Activated CD8-positive, alpha-beta T cell treated with anti-CD3 and anti-CD28 coated beads for 36 hours (primary cell): ENCODE measurements around the gene EPB41L5. TPM values are rescaled to one million over a fixed set of nuclear protein-coding genes. Genes with fewer than 3 reads are reported as not detected.

Experiments used
- ATAC-seq: fragments of 200-7000 bp; cut with Tn5 transposase; one replicate; pipeline ENCODE4 v1.10.0; 2021; ENCODE audit warnings: mild to moderate bottlenecking, moderate library complexity
- CTCF ChIA-PET: fragments of 350-600 bp; sonication (Branson Sonifier 250); formaldehyde crosslinking; loops from one replicate; lab custom pipeline; 2021; ENCODE audit warnings: antibody characterized with exemption; lab: Charles Lee
- POLR2A ChIA-PET: fragments of 350-600 bp; sonication (Branson Sonifier 250); formaldehyde crosslinking; loops from one replicate; lab custom pipeline; 2021; ENCODE audit warnings: antibody characterized with exemption; lab: Charles Lee
- DNase-seq: peaks from one replicate; pipeline ENCODE4 v3.0.0-alpha.2; 2020
- H3K27ac Mint-ChIP-seq: one replicate; pipeline ENCODE4 v1.8.0; 2021; ENCODE audit warnings: mild to moderate bottlenecking, mixed read lengths
- H3K27me3 Mint-ChIP-seq: one replicate; pipeline ENCODE4 v1.8.0; 2021; ENCODE audit warnings: mixed read lengths
- H3K36me3 Mint-ChIP-seq: one replicate; pipeline ENCODE4 v1.8.0; 2021; ENCODE audit warnings: low read depth, mixed read lengths
- H3K4me1 Mint-ChIP-seq: one replicate; pipeline ENCODE4 v1.8.0; 2021; ENCODE audit warnings: low read depth, mixed read lengths
- H3K4me3 Mint-ChIP-seq: one replicate; pipeline ENCODE4 v1.8.0; 2021; ENCODE audit warnings: mild to moderate bottlenecking, moderate library complexity, mixed read lengths
- H3K9me3 Mint-ChIP-seq: one replicate; pipeline ENCODE4 v1.8.0; 2021; ENCODE audit warnings: mixed read lengths
- CTCF ChIP-seq: fragments of 200-600 bp; IDR thresholded peaks from one replicate; pipeline ENCODE4 v1.8.0; 2022; ENCODE audit warnings: antibody characterized with exemption, mild to moderate bottlenecking
- intact Hi-C: fragments of 100-400 bp; cut with micrococcal nuclease; formaldehyde crosslinking; loops from one replicate; pipeline ENCODE4 v1.10.0; 2022
- total RNA-seq, 2 experiments: library from RNA; stranded (reverse); gene quantifications; one replicate each; pipeline ENCODE4 v1.2.3, GENCODE V29; 2021

EPB41L5 gene
- total RNA-seq, 2 experiments from 2014 or later, result 3.9 TPM

- ATAC-seq (no peak), DNase-seq (no peak)
- Mint-ChIP-seq H3K4me3 (no peak overlapping the region), H3K9me3 (no peaks in the 10 kb centered on the region), H3K27me3 (no peaks in the 10 kb centered on the region), H3K36me3 (no peaks in the 10 kb centered on the region), H3K27ac (no peak overlapping the region), H3K4me1 (no peaks in the 10 kb centered on the region)
- CTCF ChIA-PET, result no interaction called here
- TF ChIP-seq CTCF, result no peak
- intact Hi-C loops, result no loop called here
- POLR2A ChIA-PET, result no interaction called here
Observed at GRCh38 chr2:120001471-120001870, 11.4 kb upstream of the EPB41L5 start.

GRCh38 chr2:120004254-120004653, 8.6 kb upstream of the EPB41L5 start:
- no peaks in the 10 kb centered on the region for H3K36me3 Mint-ChIP-seq
- no peak overlapping the region for H3K4me3 Mint-ChIP-seq
- no peaks in the 10 kb centered on the region for H3K4me1 Mint-ChIP-seq
- no peaks in the 10 kb centered on the region for H3K9me3 Mint-ChIP-seq
- CTCF ChIA-PET, result interaction anchor here (0.8 kb wide), 1 partner anchor 17 kb away, joined by 3 read pairs; no protein-coding TSS in a partner anchor
- DNase-seq, result no peak
- intact Hi-C loops, result no loop called here
- H3K27ac Mint-ChIP-seq, result no peak overlapping the region
- no peak for ATAC-seq
- no peak for TF ChIP-seq CTCF
- no peaks in the 10 kb centered on the region for H3K27me3 Mint-ChIP-seq
- POLR2A ChIA-PET, result interaction anchor here (1.0 kb wide), 1 partner anchor 9 kb away, joined by 3 read pairs; the partner anchor contains the start of gene EPB41L5

- no peaks in the 10 kb centered on the region for H3K9me3 Mint-ChIP-seq
- no peak for ATAC-seq
Observed at GRCh38 chr2:120005834-120006521, 6.9 kb upstream of the EPB41L5 start.

GRCh38 chr2:120007851-120008250, 5.0 kb upstream of the EPB41L5 start:
- no peak overlapping the region for H3K27ac Mint-ChIP-seq
- POLR2A ChIA-PET, result interaction anchor here (0.6 kb wide), 1 partner anchor 144 kb away, joined by 3 read pairs; no protein-coding TSS in a partner anchor
- ATAC-seq, result no peak
- CTCF ChIA-PET, result interaction anchor here (1.7 kb wide), 1 partner anchor 167 kb away, joined by 4 read pairs; no protein-coding TSS in a partner anchor
- H3K4me3 Mint-ChIP-seq, result no peak overlapping the region
- TF ChIP-seq CTCF, result no peak
- H3K36me3 Mint-ChIP-seq, result no peaks in the 10 kb centered on the region
- H3K9me3 Mint-ChIP-seq, result no peaks in the 10 kb centered on the region
- H3K27me3 Mint-ChIP-seq, result no peaks in the 10 kb centered on the region
- intact Hi-C loops, result no loop called here
- H3K4me1 Mint-ChIP-seq, result peaks cover 5% of the 10 kb centered on the region
- no peak for DNase-seq

More at GRCh38 chr2:120005834-120006521, 6.9 kb upstream of the EPB41L5 start:
- Mint-ChIP-seq H3K27ac (no peak overlapping the region), H3K36me3 (no peaks in the 10 kb centered on the region), H3K4me1 (no peaks in the 10 kb centered on the region), H3K27me3 (no peaks in the 10 kb centered on the region), H3K4me3 (no peak overlapping the region)
- POLR2A ChIA-PET, result interaction anchor here (0.6 kb wide), 1 partner anchor 29 kb away, joined by 4 read pairs; no protein-coding TSS in a partner anchor
- intact Hi-C loops, result no loop called here
- DNase-seq, result no peak
- CTCF ChIA-PET, result interaction anchor here (1.3 kb wide), 1 partner anchor 169 kb away, joined by 4 read pairs; no protein-coding TSS in a partner anchor
- no peak for TF ChIP-seq CTCF

GRCh38 chr2:120012363-120012762, 514 bp upstream of the EPB41L5 start:
- no peak for DNase-seq

More at GRCh38 chr2:120012363-120012762, 514 bp upstream of the EPB41L5 start:
- peaks cover 14% of the 10 kb centered on the region for H3K4me1 Mint-ChIP-seq
- no peak for ATAC-seq
- ChIA-PET POLR2A (interaction anchor here (0.7 to 0.8 kb wide), 2 partner anchors 211 to 253 kb away, joined by 3 read pairs; partner anchors contain the start of genes PTPN4 and TMEM185B), CTCF (interaction anchor here (1.0 to 1.6 kb wide), 3 partner anchors 21 to 309 kb away, joined by 3 to 8 read pairs (median 3); no protein-coding TSS in a partner anchor)
- no peak for TF ChIP-seq CTCF
- H3K27me3 Mint-ChIP-seq, result no peaks in the 10 kb centered on the region
- intact Hi-C loops, result loop anchor here (5.0 kb wide), 1 partner anchor 165 kb away; no protein-coding TSS in a partner anchor
- H3K4me3 Mint-ChIP-seq, result peak overlapping the region; percentile 70
- no peaks in the 10 kb centered on the region for H3K36me3 Mint-ChIP-seq
- H3K9me3 Mint-ChIP-seq, result no peaks in the 10 kb centered on the region
- H3K27ac Mint-ChIP-seq, result no peak overlapping the region
